IMR-90 (cell line): ENCODE results near the gene KRTAP9-1. TPM values are rescaled to one million over a fixed set of nuclear protein-coding genes. Genes with fewer than 3 reads are reported as not detected.

ENCODE experiments used
- ATAC-seq: fragments of 200-7000 bp; cut with Tn5 transposase; 2 replicates; pipeline ENCODE4 v1.9.1; 2020; ENCODE audit warnings: low read depth, mild to moderate bottlenecking, moderate library complexity
- BruUV-seq: library from RNA; stranded (reverse); fragments of 400-500 nt; replicated peaks from 2 replicates; lab custom pipeline; 2021; lab: Mats Ljungman, UMichigan
- CTCF ChIA-PET: fragments of 300-600 bp; formaldehyde crosslinking; extraction: SDS; loops from one replicate; lab custom pipeline; 2021; ENCODE audit warnings: antibody characterized with exemption; lab: Yijun Ruan, JAX
- POLR2A ChIA-PET: fragments of 300-600 bp; sonication (Branson Sonifier 250); formaldehyde crosslinking; loops from one replicate; lab custom pipeline; 2022; ENCODE audit warnings: antibody characterized with exemption; ENCODE audit not compliant: unreplicated experiment; lab: Charles Lee
- DNase-seq: peaks from one replicate; pipeline ENCODE4 v3.0.0; 2013
- H2AFZ ChIP-seq: replicated peaks from 2 replicates; pipeline ENCODE3; 2013; ENCODE audit warnings: low read length, mild to moderate bottlenecking; ENCODE audit not compliant: poor library complexity
- H2AK5ac ChIP-seq: 2 replicates; pipeline ENCODE4 v1.6.1; 2013; ENCODE audit warnings: low read depth, low read length, inconsistent platforms
- H2AK9ac ChIP-seq: replicated peaks from 2 replicates; pipeline ENCODE3; 2013; ENCODE audit warnings: mild to moderate bottlenecking, low read depth, low read length, moderate library complexity; ENCODE audit not compliant: poor library complexity
- H2BK120ac ChIP-seq: 2 replicates; pipeline ENCODE4 v1.6.1; 2013; ENCODE audit warnings: low read depth, low read length, inconsistent platforms
- H2BK15ac ChIP-seq: 3 replicates; pipeline ENCODE4 v1.6.1; 2013; ENCODE audit warnings: low read depth, low read length, inconsistent platforms
- H2BK20ac ChIP-seq: 2 replicates; pipeline ENCODE4 v1.6.1; 2013; ENCODE audit warnings: low read depth, mild to moderate bottlenecking, inconsistent platforms, low read length, moderate library complexity
- H2BK5ac ChIP-seq: 2 replicates; pipeline ENCODE4 v1.6.1; 2013; ENCODE audit warnings: mild to moderate bottlenecking, low read depth, low read length, inconsistent platforms; ENCODE audit not compliant: poor library complexity, severe bottlenecking
- H3K14ac ChIP-seq: replicated peaks from 2 replicates; pipeline ENCODE4 v1.6.1; 2013; ENCODE audit warnings: low read depth, low read length, inconsistent platforms
- H3K18ac ChIP-seq: 2 replicates; pipeline ENCODE4 v1.6.1; 2013; ENCODE audit warnings: low read depth, low read length, control low read depth
- H3K23ac ChIP-seq: 2 replicates; pipeline ENCODE4 v1.6.1; 2013; ENCODE audit warnings: low read depth, low read length, inconsistent platforms
- H3K27ac ChIP-seq: 2 replicates; pipeline ENCODE4 v1.5.1; 2013; ENCODE audit warnings: mild to moderate bottlenecking, control low read depth, low read length; ENCODE audit not compliant: insufficient read depth
- H3K27me3 ChIP-seq: 2 replicates; pipeline ENCODE4 v1.6.1; 2013; ENCODE audit warnings: low read length; ENCODE audit not compliant: control insufficient read depth, insufficient read depth
- H3K36me3 ChIP-seq: 2 replicates; pipeline ENCODE4 v1.6.1; 2013; ENCODE audit warnings: low read length, mixed read lengths; ENCODE audit not compliant: control insufficient read depth, insufficient read depth
- H3K4ac ChIP-seq: 2 replicates; pipeline ENCODE4 v1.6.1; 2013; ENCODE audit warnings: low read depth, low read length, inconsistent platforms
- H3K4me1 ChIP-seq: 2 replicates; pipeline ENCODE4 v1.6.1; 2013; ENCODE audit warnings: low read length, mixed read lengths; ENCODE audit not compliant: control insufficient read depth, insufficient read depth
- H3K4me2 ChIP-seq: 2 replicates; pipeline ENCODE4 v1.6.1; 2013; ENCODE audit warnings: low read depth, mild to moderate bottlenecking, control low read depth, low read length, moderate library complexity
- H3K4me3 ChIP-seq: 2 replicates; pipeline ENCODE4 v1.5.1; 2013; ENCODE audit warnings: low read depth, mild to moderate bottlenecking, control low read depth, low read length, moderate library complexity; ENCODE audit not compliant: insufficient read depth
- H3K56ac ChIP-seq: 2 replicates; pipeline ENCODE4 v1.6.1; 2013; ENCODE audit warnings: low read length, inconsistent platforms; ENCODE audit not compliant: insufficient read depth; ENCODE audit errors: extremely low read depth
- H3K79me1 ChIP-seq, 2 experiments: 2 replicates each; pipeline ENCODE4 v1.6.1; 2013; ENCODE audit warnings: low read length in 2 of 2, inconsistent platforms in 1 of 2, low read depth in 1 of 2
- H3K9ac ChIP-seq: 2 replicates; pipeline ENCODE4 v1.6.1; 2013; ENCODE audit warnings: low read depth, low read length, control low read depth
- H3K9me1 ChIP-seq: 2 replicates; pipeline ENCODE4 v1.6.1; 2013; ENCODE audit warnings: low read length, inconsistent platforms; ENCODE audit not compliant: insufficient read depth
- H3K9me3 ChIP-seq: 2 replicates; pipeline ENCODE4 v1.6.1; 2013; ENCODE audit warnings: low read length; ENCODE audit not compliant: control insufficient read depth, insufficient read depth
- H4K20me1 ChIP-seq: 2 replicates; pipeline ENCODE4 v1.6.1; 2013; ENCODE audit warnings: low read length, inconsistent platforms; ENCODE audit not compliant: insufficient read depth
- H4K5ac ChIP-seq: 2 replicates; pipeline ENCODE4 v1.6.1; 2013; ENCODE audit warnings: mild to moderate bottlenecking, low read depth, low read length, control low read depth
- H4K8ac ChIP-seq, 2 experiments: 2 replicates each; pipeline ENCODE4 v1.6.1; 2013; ENCODE audit warnings: low read depth in 2 of 2, low read length in 2 of 2, control low read depth in 1 of 2, inconsistent platforms in 1 of 2
- H4K91ac ChIP-seq: 2 replicates; pipeline ENCODE4 v1.6.1; 2013; ENCODE audit warnings: low read depth, low read length, inconsistent platforms; ENCODE audit not compliant: insufficient read depth
- BHLHE40 ChIP-seq: fragments of 150-350 bp; IDR thresholded peaks from 2 replicates; pipeline ENCODE4 v1.6.1; 2016; ENCODE audit warnings: mild to moderate bottlenecking, low read depth, low read length
- CEBPB ChIP-seq: IDR thresholded peaks from 2 replicates; pipeline ENCODE4 v1.6.1; 2012; ENCODE audit warnings: low read depth, low read length, improper control_type of control experiment
- CHD1 ChIP-seq: IDR thresholded peaks from 2 replicates; pipeline ENCODE4 v1.6.1; 2012; ENCODE audit warnings: low read depth, low read length, improper control_type of control experiment
- CTCF ChIP-seq: conservative IDR thresholded peaks from 2 replicates; pipeline ENCODE4 v1.5.1; 2012; ENCODE audit warnings: mild to moderate bottlenecking, low read depth, low read length, improper control_type of control experiment
- ELK1 ChIP-seq: fragments of 150-350 bp; IDR thresholded peaks from 2 replicates; pipeline ENCODE4 v1.6.1; 2016; ENCODE audit warnings: low read depth, mild to moderate bottlenecking, low read length, moderate library complexity, borderline replicate concordance
- FOS ChIP-seq: fragments of 150-350 bp; IDR thresholded peaks from 2 replicates; pipeline ENCODE4 v1.6.1; 2016; ENCODE audit warnings: low read depth, low read length
- MAFK ChIP-seq: IDR thresholded peaks from 2 replicates; pipeline ENCODE4 v1.6.1; 2012; ENCODE audit warnings: low read depth, low read length, improper control_type of control experiment
- MAZ ChIP-seq: IDR thresholded peaks from 2 replicates; pipeline ENCODE4 v1.6.1; 2012; ENCODE audit warnings: low read depth, mild to moderate bottlenecking, low read length, improper control_type of control experiment, moderate library complexity, borderline replicate concordance
- MXI1 ChIP-seq: IDR thresholded peaks from 2 replicates; pipeline ENCODE4 v1.6.1; 2012; ENCODE audit warnings: low read depth, mild to moderate bottlenecking, low read length, moderate library complexity, borderline replicate concordance
- NFE2L2 ChIP-seq: fragments of 150-350 bp; IDR thresholded peaks from 2 replicates; pipeline ENCODE4 v1.6.1; 2016; ENCODE audit warnings: low read depth, mild to moderate bottlenecking, low read length
- POLR2A ChIP-seq: IDR thresholded peaks from 2 replicates; pipeline ENCODE4 v1.6.1; 2012; ENCODE audit warnings: mild to moderate bottlenecking, low read depth, low read length
- RAD21 ChIP-seq: IDR thresholded peaks from 2 replicates; pipeline ENCODE4 v1.6.1; 2012; ENCODE audit warnings: low read length, improper control_type of control experiment
- RCOR1 ChIP-seq: IDR thresholded peaks from 2 replicates; pipeline ENCODE4 v1.6.1; 2012; ENCODE audit warnings: mild to moderate bottlenecking, low read length, improper control_type of control experiment; ENCODE audit not compliant: insufficient replicate concordance
- RFX5 ChIP-seq: IDR thresholded peaks from 2 replicates; pipeline ENCODE4 v1.8.0; 2012; ENCODE audit warnings: low read depth, mild to moderate bottlenecking, low read length, moderate library complexity
- SMC3 ChIP-seq: fragments of 150-350 bp; IDR thresholded peaks from 2 replicates; pipeline ENCODE4 v1.6.1; 2016; ENCODE audit warnings: low read depth, mild to moderate bottlenecking, antibody characterized with exemption, low read length, moderate library complexity
- USF2 ChIP-seq: fragments of 150-350 bp; IDR thresholded peaks from 2 replicates; pipeline ENCODE4 v1.6.1; 2017; ENCODE audit warnings: mild to moderate bottlenecking, antibody characterized with exemption, low read length, low read depth
- dilution Hi-C: fragments of 300-500 bp; cut with HindIII; formaldehyde crosslinking; loops from one replicate; pipeline ENCODE4 v1.14.3; 2018; ENCODE audit warnings: low sequenced_read_pairs; ENCODE audit not compliant: unreplicated experiment
- in situ Hi-C: fragments of 300-500 bp; cut with MboI; formaldehyde crosslinking; loops from 3 replicates; pipeline ENCODE4 v1.14.3; 2019; ENCODE audit warnings: low sequenced_read_pairs, inconsistent platforms, mixed read lengths
- intact Hi-C: fragments of 100-400 bp; cut with micrococcal nuclease; formaldehyde crosslinking; loops from 2 replicates; pipeline ENCODE4 v1.10.0; 2022
- polyA plus RNA-seq, 3 experiments: library from polyadenylated mRNA; depleted of rRNA; stranded (reverse); fragments of >200 nt; gene quantifications; 2 replicates each; pipeline ENCODE4 v1.2.3, GENCODE V29; 2012; ENCODE audit warnings: low replicate concordance in 1 of 3
- total RNA-seq: library from RNA; depleted of rRNA; stranded (reverse); fragments of >200 nt; gene quantifications from 2 replicates; pipeline ENCODE4 v1.2.3, GENCODE V29; 2012

The KRTAP9-1 gene
- total and polyA plus RNA-seq, 2 of the 4 experiments (the other 2 are of a cell fraction), result not detected

GRCh38 chr17:41230094-41230493, 40.4 kb downstream of the KRTAP9-1 start:
- CTCF ChIA-PET, result interaction anchor here (0.6 kb wide), 1 partner anchor 8 kb away, joined by 3 read pairs; no protein-coding TSS in a partner anchor
- in situ Hi-C loops (no loop called here), dilution Hi-C loops (no loop called here)

More at GRCh38 chr17:41230094-41230493, 40.4 kb downstream of the KRTAP9-1 start:
- no peaks in the 10 kb centered on the region for H3K9me3 ChIP-seq
- H3K79me1 ChIP-seq, result no peaks in the 10 kb centered on the region
- H3K9me1 ChIP-seq, result no peaks in the 10 kb centered on the region; the same call in 1 of the 2 replicates
- H3K4me1 ChIP-seq, result no peaks in the 10 kb centered on the region
- no peak overlapping the region for H2AFZ ChIP-seq
- H3K23ac ChIP-seq, result no peak overlapping the region
- no peak overlapping the region for H2BK20ac ChIP-seq
- H2AK5ac ChIP-seq, result no peak overlapping the region
- no peak overlapping the region for H2BK120ac ChIP-seq
- H3K9ac ChIP-seq, result no peak overlapping the region
- H3K4me3 ChIP-seq, result no peak overlapping the region
- H2BK15ac ChIP-seq, result no peak overlapping the region
- no peak for TF ChIP-seq CEBPB
- TF ChIP-seq RFX5, result no peak
- no peak for TF ChIP-seq USF2
- no peak for TF ChIP-seq MAZ
- TF ChIP-seq BHLHE40, result no peak
- no peak for TF ChIP-seq SMC3
- no peak for TF ChIP-seq NFE2L2
- no peak for TF ChIP-seq RAD21
- no peak for TF ChIP-seq MXI1
- TF ChIP-seq CTCF, result no peak
- TF ChIP-seq ELK1, result no peak
- TF ChIP-seq MAFK, result no peak
- TF ChIP-seq CHD1, result no peak
- no peak for TF ChIP-seq RCOR1
- no peak for TF ChIP-seq FOS
- no peak for TF ChIP-seq POLR2A
- DNase-seq (no peak), ATAC-seq (no peak)
- no peak overlapping the region for H2BK5ac ChIP-seq
- H2AK9ac ChIP-seq, result no peak overlapping the region
- POLR2A ChIA-PET, result no interaction called here
- no peak overlapping the region for H3K56ac ChIP-seq
- no peak overlapping the region for H4K8ac ChIP-seq
- H4K5ac ChIP-seq, result no peak overlapping the region
- no peak overlapping the region for H3K4ac ChIP-seq
- BruUV-seq, result no TSS peak
- H4K20me1 ChIP-seq, result no peaks in the 10 kb centered on the region
- H3K4me2 ChIP-seq, result no peak overlapping the region
- H4K91ac ChIP-seq, result no peak overlapping the region
- H3K14ac ChIP-seq, result no peak overlapping the region
- H3K27ac ChIP-seq, result no peak overlapping the region
- H3K27me3 ChIP-seq, result peaks cover 5% of the 10 kb centered on the region
- no peak overlapping the region for H3K18ac ChIP-seq
- H3K36me3 ChIP-seq, result no peaks in the 10 kb centered on the region
- intact Hi-C loops, result no loop called here
